GM23338 (cell line): ENCODE data around the gene CDK5.

Experiments
- CREB1 ChIP-seq: fragments of 250-450 bp; sonication (Bioruptor Pico); IDR thresholded peaks from 2 replicates; pipeline ENCODE4 v1.5.0; 2020; ENCODE audit warnings: low read depth, mild to moderate bottlenecking, moderate library complexity
- EZH2 ChIP-seq: fragments of 200-600 bp; sonication (generic); IDR thresholded peaks from one replicate; pipeline ENCODE4 v1.8.0; 2017; ENCODE audit warnings: antibody characterized with exemption, mild to moderate bottlenecking, low read depth; ENCODE audit not compliant: unreplicated experiment
- EZH2phosphoT487 ChIP-seq: fragments of 200-600 bp; sonication (generic); IDR thresholded peaks from one replicate; pipeline ENCODE4 v1.8.1; 2018; ENCODE audit warnings: antibody characterized with exemption; ENCODE audit not compliant: unreplicated experiment
- JUNB ChIP-seq: IDR thresholded peaks from one replicate; pipeline ENCODE4 v1.6.1; 2016; ENCODE audit warnings: antibody characterized with exemption; ENCODE audit not compliant: unreplicated experiment
- NANOG ChIP-seq: IDR thresholded peaks from 2 replicates; pipeline ENCODE4 v1.6.1; 2016; ENCODE audit warnings: antibody characterized with exemption, borderline replicate concordance
- POLR2AphosphoS5 ChIP-seq: IDR thresholded peaks from 2 replicates; pipeline ENCODE4 v1.6.1; 2016; ENCODE audit warnings: antibody characterized with exemption, low read depth
- STAT1 ChIP-seq: IDR thresholded peaks from one replicate; pipeline ENCODE4 v1.6.1; 2016; ENCODE audit warnings: antibody characterized with exemption; ENCODE audit not compliant: unreplicated experiment
- ZNF114 ChIP-seq: fragments of 250-450 bp; sonication (Bioruptor Pico); IDR thresholded peaks from 2 replicates; pipeline ENCODE4 v1.5.0; 2020; ENCODE audit warnings: mild to moderate bottlenecking, moderate library complexity
- ZNF331 ChIP-seq: fragments of 250-450 bp; sonication (Bioruptor Pico); IDR thresholded peaks from 2 replicates; pipeline ENCODE4 v1.5.0; 2020; ENCODE audit warnings: low read depth, mild to moderate bottlenecking, moderate library complexity
- TF ChIP-seq, protein P1 (sequence below): IDR thresholded peaks from one replicate; pipeline ENCODE4 v1.6.1; 2018; ENCODE audit warnings: antibody characterized with exemption; ENCODE audit not compliant: unreplicated experiment
- TF ChIP-seq, protein P2 (sequence below), 2 experiments: fragments of 200-600 bp in 1 of 2; sonication (generic) in 1 of 2; conservative IDR thresholded peaks; 2 replicates each; pipeline versions ENCODE4 v1.5.1 to v1.6.1; 2016 to 2017; ENCODE audit warnings: antibody characterized with exemption in 2 of 2, low read depth in 2 of 2, mild to moderate bottlenecking in 2 of 2, moderate library complexity in 1 of 2
- TF ChIP-seq, protein P3 (sequence below): IDR thresholded peaks from 2 replicates; pipeline ENCODE4 v1.6.1; 2016; ENCODE audit warnings: antibody characterized with exemption
- TF ChIP-seq, protein P4 (sequence below): fragments of 250-450 bp; sonication (Bioruptor Pico); IDR thresholded peaks from 2 replicates; pipeline ENCODE4 v1.5.0; 2020; ENCODE audit warnings: mild to moderate bottlenecking, moderate library complexity

DNA sequence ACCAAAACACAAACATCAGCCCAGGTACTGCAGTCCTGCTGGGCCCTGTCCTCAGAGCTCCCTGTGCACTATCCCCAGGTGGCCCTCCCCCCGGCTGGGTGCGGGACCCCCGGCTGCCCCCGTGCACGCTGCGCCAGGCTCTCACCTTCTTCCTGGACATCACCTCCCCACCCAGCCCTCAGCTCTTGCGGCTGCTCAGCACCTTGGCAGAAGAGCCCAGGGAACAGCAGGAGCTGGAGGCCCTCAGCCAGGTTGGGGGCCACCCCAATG is 47.7 kb downstream of the CDK5 start:
- no peak for TF ChIP-seq POLR2AphosphoS5
- TF ChIP-seq EZH2phosphoT487 = no peak
- no peak for TF ChIP-seq EZH2
- TF ChIP-seq, protein P1, sequence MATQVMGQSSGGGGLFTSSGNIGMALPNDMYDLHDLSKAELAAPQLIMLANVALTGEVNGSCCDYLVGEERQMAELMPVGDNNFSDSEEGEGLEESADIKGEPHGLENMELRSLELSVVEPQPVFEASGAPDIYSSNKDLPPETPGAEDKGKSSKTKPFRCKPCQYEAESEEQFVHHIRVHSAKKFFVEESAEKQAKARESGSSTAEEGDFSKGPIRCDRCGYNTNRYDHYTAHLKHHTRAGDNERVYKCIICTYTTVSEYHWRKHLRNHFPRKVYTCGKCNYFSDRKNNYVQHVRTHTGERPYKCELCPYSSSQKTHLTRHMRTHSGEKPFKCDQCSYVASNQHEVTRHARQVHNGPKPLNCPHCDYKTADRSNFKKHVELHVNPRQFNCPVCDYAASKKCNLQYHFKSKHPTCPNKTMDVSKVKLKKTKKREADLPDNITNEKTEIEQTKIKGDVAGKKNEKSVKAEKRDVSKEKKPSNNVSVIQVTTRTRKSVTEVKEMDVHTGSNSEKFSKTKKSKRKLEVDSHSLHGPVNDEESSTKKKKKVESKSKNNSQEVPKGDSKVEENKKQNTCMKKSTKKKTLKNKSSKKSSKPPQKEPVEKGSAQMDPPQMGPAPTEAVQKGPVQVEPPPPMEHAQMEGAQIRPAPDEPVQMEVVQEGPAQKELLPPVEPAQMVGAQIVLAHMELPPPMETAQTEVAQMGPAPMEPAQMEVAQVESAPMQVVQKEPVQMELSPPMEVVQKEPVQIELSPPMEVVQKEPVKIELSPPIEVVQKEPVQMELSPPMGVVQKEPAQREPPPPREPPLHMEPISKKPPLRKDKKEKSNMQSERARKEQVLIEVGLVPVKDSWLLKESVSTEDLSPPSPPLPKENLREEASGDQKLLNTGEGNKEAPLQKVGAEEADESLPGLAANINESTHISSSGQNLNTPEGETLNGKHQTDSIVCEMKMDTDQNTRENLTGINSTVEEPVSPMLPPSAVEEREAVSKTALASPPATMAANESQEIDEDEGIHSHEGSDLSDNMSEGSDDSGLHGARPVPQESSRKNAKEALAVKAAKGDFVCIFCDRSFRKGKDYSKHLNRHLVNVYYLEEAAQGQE = no peak
- TF ChIP-seq, protein P2, sequence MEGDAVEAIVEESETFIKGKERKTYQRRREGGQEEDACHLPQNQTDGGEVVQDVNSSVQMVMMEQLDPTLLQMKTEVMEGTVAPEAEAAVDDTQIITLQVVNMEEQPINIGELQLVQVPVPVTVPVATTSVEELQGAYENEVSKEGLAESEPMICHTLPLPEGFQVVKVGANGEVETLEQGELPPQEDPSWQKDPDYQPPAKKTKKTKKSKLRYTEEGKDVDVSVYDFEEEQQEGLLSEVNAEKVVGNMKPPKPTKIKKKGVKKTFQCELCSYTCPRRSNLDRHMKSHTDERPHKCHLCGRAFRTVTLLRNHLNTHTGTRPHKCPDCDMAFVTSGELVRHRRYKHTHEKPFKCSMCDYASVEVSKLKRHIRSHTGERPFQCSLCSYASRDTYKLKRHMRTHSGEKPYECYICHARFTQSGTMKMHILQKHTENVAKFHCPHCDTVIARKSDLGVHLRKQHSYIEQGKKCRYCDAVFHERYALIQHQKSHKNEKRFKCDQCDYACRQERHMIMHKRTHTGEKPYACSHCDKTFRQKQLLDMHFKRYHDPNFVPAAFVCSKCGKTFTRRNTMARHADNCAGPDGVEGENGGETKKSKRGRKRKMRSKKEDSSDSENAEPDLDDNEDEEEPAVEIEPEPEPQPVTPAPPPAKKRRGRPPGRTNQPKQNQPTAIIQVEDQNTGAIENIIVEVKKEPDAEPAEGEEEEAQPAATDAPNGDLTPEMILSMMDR (conservative IDR thresholded peaks at IDR 0.05; ENCODE audit: low read depth in 2 of 2) = no peak
- TF ChIP-seq CREB1 = no peak
- TF ChIP-seq ZNF114 = no peak
- TF ChIP-seq, protein P3, sequence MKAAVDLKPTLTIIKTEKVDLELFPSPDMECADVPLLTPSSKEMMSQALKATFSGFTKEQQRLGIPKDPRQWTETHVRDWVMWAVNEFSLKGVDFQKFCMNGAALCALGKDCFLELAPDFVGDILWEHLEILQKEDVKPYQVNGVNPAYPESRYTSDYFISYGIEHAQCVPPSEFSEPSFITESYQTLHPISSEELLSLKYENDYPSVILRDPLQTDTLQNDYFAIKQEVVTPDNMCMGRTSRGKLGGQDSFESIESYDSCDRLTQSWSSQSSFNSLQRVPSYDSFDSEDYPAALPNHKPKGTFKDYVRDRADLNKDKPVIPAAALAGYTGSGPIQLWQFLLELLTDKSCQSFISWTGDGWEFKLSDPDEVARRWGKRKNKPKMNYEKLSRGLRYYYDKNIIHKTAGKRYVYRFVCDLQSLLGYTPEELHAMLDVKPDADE = no peak
- no peak for TF ChIP-seq JUNB
- TF ChIP-seq NANOG = no peak
- TF ChIP-seq, protein P4, sequence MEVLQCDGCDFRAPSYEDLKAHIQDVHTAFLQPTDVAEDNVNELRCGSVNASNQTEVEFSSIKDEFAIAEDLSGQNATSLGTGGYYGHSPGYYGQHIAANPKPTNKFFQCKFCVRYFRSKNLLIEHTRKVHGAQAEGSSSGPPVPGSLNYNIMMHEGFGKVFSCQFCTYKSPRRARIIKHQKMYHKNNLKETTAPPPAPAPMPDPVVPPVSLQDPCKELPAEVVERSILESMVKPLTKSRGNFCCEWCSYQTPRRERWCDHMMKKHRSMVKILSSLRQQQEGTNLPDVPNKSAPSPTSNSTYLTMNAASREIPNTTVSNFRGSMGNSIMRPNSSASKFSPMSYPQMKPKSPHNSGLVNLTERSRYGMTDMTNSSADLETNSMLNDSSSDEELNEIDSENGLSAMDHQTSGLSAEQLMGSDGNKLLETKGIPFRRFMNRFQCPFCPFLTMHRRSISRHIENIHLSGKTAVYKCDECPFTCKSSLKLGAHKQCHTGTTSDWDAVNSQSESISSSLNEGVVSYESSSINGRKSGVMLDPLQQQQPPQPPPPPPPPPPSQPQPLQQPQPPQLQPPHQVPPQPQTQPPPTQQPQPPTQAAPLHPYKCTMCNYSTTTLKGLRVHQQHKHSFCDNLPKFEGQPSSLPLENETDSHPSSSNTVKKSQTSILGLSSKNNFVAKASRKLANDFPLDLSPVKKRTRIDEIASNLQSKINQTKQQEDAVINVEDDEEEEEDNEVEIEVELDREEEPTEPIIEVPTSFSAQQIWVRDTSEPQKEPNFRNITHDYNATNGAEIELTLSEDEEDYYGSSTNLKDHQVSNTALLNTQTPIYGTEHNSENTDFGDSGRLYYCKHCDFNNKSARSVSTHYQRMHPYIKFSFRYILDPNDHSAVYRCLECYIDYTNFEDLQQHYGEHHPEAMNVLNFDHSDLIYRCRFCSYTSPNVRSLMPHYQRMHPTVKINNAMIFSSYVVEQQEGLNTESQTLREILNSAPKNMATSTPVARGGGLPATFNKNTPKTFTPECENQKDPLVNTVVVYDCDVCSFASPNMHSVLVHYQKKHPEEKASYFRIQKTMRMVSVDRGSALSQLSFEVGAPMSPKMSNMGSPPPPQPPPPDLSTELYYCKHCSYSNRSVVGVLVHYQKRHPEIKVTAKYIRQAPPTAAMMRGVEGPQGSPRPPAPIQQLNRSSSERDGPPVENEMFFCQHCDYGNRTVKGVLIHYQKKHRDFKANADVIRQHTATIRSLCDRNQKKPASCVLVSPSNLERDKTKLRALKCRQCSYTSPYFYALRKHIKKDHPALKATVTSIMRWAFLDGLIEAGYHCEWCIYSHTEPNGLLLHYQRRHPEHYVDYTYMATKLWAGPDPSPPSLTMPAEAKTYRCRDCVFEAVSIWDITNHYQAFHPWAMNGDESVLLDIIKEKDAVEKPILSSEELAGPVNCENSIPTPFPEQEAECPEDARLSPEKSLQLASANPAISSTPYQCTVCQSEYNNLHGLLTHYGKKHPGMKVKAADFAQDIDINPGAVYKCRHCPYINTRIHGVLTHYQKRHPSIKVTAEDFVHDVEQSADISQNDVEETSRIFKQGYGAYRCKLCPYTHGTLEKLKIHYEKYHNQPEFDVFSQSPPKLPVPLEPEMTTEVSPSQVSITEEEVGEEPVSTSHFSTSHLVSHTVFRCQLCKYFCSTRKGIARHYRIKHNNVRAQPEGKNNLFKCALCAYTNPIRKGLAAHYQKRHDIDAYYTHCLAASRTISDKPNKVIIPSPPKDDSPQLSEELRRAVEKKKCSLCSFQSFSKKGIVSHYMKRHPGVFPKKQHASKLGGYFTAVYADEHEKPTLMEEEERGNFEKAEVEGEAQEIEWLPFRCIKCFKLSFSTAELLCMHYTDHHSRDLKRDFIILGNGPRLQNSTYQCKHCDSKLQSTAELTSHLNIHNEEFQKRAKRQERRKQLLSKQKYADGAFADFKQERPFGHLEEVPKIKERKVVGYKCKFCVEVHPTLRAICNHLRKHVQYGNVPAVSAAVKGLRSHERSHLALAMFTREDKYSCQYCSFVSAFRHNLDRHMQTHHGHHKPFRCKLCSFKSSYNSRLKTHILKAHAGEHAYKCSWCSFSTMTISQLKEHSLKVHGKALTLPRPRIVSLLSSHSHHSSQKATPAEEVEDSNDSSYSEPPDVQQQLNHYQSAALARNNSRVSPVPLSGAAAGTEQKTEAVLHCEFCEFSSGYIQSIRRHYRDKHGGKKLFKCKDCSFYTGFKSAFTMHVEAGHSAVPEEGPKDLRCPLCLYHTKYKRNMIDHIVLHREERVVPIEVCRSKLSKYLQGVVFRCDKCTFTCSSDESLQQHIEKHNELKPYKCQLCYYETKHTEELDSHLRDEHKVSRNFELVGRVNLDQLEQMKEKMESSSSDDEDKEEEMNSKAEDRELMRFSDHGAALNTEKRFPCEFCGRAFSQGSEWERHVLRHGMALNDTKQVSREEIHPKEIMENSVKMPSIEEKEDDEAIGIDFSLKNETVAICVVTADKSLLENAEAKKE (CRISPR knock-in tag) = no peak
- no peak for TF ChIP-seq ZNF331 (CRISPR knock-in tag)
- no peak for TF ChIP-seq STAT1
